Nephron progenitor cell (in vitro differentiated cells): ENCODE data around the gene CDK15.

Experiments used
- DNase-seq: peaks from one replicate; pipeline ENCODE4 v3.0.0; 2021
- H3K27ac Mint-ChIP-seq: 2 replicates; pipeline ENCODE4 v1.8.0; 2021; ENCODE audit warnings: mild to moderate bottlenecking, moderate library complexity, mixed read lengths
- H3K27me3 Mint-ChIP-seq: 2 replicates; pipeline ENCODE4 v1.8.0; 2021; ENCODE audit warnings: mild to moderate bottlenecking, low read depth, mixed read lengths; ENCODE audit not compliant: poor library complexity
- H3K36me3 Mint-ChIP-seq: 2 replicates; pipeline ENCODE4 v1.8.0; 2021; ENCODE audit warnings: low read depth, mixed read lengths
- H3K4me1 Mint-ChIP-seq: 2 replicates; pipeline ENCODE4 v1.8.0; 2021; ENCODE audit warnings: mixed read lengths
- H3K4me3 Mint-ChIP-seq: 2 replicates; pipeline ENCODE4 v1.8.0; 2021; ENCODE audit warnings: mild to moderate bottlenecking, moderate library complexity, mixed read lengths
- H3K9me3 Mint-ChIP-seq: 2 replicates; pipeline ENCODE4 v1.8.0; 2021; ENCODE audit warnings: mild to moderate bottlenecking, moderate library complexity, mixed read lengths
- CTCF ChIP-seq: fragments of 200-600 bp; sonication (generic); IDR thresholded peaks from 2 replicates; pipeline ENCODE4 v1.5.0; 2021; ENCODE audit warnings: antibody characterized with exemption

The CDK15 gene

GRCh38 chr2:201886504-201886903 is 80.2 kb downstream of the CDK15 start:
- H3K36me3 Mint-ChIP-seq: no peaks in the 10 kb centered on the region
- TF ChIP-seq CTCF: no peak
- peaks cover 92% of the 10 kb centered on the region for H3K4me1 Mint-ChIP-seq
- no peaks in the 10 kb centered on the region for H3K9me3 Mint-ChIP-seq
- H3K27ac Mint-ChIP-seq: peak overlapping the region; percentile 63
- H3K4me3 Mint-ChIP-seq: no peak overlapping the region
- no peak for DNase-seq
- H3K27me3 Mint-ChIP-seq: no peaks in the 10 kb centered on the region

DNA sequence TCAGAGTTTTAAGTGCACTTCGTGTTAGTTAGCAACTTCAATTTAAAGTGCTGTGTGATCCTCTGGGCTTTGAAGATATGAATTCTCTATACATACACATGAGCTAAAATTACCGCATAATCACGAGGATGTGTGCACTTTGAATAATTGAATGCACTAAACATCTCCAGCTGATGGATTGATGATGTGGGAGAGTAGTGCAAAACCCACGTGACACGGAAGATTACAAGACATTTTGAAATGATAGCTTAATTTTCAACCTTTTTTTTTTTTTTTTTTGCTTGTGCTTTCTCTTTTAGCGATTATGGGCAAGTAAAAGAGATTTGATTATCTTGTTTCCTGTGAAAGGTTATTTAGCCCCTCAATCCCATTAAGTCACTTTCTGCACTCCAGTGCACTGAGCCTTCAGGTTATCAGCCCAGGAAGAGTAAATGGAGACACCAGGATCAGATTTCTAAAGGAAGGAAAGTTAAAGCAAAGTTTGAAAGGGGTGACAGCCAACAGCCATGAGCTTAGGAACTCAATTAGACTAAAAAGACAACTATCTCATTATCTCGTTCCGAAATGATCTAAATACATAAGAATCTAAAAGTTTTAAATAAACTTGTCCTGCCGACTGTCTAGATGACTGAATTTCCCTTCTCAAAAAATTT is 81.6 kb downstream of the CDK15 start:
- DNase-seq: no peak
- Mint-ChIP-seq H3K27me3 (no peaks in the 10 kb centered on the region), H3K9me3 (no peaks in the 10 kb centered on the region), H3K36me3 (no peaks in the 10 kb centered on the region), H3K27ac (peak overlapping the region; percentile 96), H3K4me3 (peak overlapping the region; percentile 80), H3K4me1 (peaks cover 92% of the 10 kb centered on the region)
- no peak for TF ChIP-seq CTCF

DNA sequence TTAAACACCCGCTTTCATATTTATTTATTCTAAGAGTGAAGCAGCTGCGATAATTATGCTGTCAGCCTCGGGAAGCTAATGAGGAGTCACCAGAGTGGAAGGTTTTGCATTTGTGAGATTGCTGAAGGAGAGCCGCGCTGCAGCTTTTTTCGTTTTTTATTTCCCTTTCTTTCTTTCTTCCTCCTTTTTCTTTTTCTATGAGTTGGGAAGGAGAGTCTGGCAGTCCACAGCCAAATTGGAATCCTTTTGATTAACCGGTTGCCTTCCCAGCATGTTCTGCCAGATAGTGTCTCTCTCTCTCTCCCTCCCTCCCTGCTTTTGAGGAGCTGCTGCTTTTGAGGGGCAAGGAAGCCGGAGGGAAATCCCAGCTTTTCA is 82.1 kb downstream of the CDK15 start:
- Mint-ChIP-seq H3K4me1 (peaks cover 92% of the 10 kb centered on the region), H3K27me3 (no peaks in the 10 kb centered on the region), H3K9me3 (no peaks in the 10 kb centered on the region), H3K27ac (peak overlapping the region; percentile 96), H3K4me3 (peak overlapping the region; percentile 80), H3K36me3 (no peaks in the 10 kb centered on the region)
- TF ChIP-seq CTCF: no peak
- DNase-seq: no peak

GRCh38 chr2:201890453-201890852 is 84.1 kb downstream of the CDK15 start:
- DNase-seq: no peak
- Mint-ChIP-seq H3K4me1 (peaks cover 88% of the 10 kb centered on the region), H3K4me3 (no peak overlapping the region), H3K9me3 (no peaks in the 10 kb centered on the region), H3K27me3 (no peaks in the 10 kb centered on the region), H3K36me3 (no peaks in the 10 kb centered on the region), H3K27ac (peak overlapping the region; percentile 92)
- TF ChIP-seq CTCF: no peak

GRCh38 chr2:201891676-201892075 is 85.3 kb downstream of the CDK15 start:
- no peak for TF ChIP-seq CTCF
- Mint-ChIP-seq H3K9me3 (no peaks in the 10 kb centered on the region), H3K27me3 (no peaks in the 10 kb centered on the region), H3K4me1 (peaks cover 78% of the 10 kb centered on the region), H3K4me3 (no peak overlapping the region), H3K27ac (no peak overlapping the region), H3K36me3 (no peaks in the 10 kb centered on the region)
- DNase-seq: no peak

DNA sequence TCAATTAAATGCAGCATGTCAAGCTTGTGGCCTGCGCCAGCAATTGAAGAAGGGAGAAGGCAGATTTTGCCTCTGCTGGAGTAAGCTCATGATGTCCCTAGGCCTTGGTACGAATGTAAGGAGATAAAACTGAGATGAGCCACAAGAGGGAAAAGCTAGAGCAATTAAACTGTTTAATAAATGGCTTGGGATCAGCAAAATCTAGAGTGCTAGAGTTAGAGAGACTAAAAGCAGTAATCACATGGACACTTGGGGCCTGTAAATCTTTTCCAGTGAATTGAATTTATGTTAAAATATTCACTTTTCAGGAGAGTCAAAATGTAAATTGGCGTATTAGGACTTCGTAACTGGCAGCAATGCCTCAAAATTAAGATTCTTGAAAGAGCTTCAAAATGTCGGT is 86.2 kb downstream of the CDK15 start:
- H3K27me3 Mint-ChIP-seq: no peaks in the 10 kb centered on the region
- H3K4me1 Mint-ChIP-seq: peaks cover 74% of the 10 kb centered on the region
- DNase-seq: no peak

More for the DNA sequence above, 86.2 kb downstream of the CDK15 start:
- Mint-ChIP-seq H3K36me3 (no peaks in the 10 kb centered on the region), H3K27ac (peak overlapping the region; percentile 64), H3K9me3 (no peaks in the 10 kb centered on the region), H3K4me3 (no peak overlapping the region)
- no peak for TF ChIP-seq CTCF
